ENCODE results near the gene DBR1.

The DBR1 gene

DNA sequence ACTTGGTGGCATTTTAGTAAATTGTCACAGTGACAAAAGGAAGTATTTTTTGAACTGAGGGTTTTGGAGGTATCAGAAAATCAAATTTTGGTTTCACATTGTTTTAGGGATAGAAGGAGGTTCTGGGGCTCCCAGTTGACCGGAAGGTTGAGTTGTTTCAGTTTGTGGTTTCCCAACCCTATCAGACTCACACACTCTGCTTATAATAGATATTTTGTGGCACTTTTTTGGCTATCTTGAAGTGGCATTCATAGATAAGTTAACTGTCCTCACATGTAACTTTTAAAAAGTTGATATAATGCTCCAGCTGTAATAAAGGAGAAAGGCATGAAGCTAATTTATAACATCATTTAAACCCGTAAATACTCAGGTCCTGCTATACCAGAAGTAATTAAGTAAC, 25.1 kb upstream of the DBR1 start:
- TF ChIP-seq, protein P1, sequence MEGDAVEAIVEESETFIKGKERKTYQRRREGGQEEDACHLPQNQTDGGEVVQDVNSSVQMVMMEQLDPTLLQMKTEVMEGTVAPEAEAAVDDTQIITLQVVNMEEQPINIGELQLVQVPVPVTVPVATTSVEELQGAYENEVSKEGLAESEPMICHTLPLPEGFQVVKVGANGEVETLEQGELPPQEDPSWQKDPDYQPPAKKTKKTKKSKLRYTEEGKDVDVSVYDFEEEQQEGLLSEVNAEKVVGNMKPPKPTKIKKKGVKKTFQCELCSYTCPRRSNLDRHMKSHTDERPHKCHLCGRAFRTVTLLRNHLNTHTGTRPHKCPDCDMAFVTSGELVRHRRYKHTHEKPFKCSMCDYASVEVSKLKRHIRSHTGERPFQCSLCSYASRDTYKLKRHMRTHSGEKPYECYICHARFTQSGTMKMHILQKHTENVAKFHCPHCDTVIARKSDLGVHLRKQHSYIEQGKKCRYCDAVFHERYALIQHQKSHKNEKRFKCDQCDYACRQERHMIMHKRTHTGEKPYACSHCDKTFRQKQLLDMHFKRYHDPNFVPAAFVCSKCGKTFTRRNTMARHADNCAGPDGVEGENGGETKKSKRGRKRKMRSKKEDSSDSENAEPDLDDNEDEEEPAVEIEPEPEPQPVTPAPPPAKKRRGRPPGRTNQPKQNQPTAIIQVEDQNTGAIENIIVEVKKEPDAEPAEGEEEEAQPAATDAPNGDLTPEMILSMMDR (IDR thresholded peaks at IDR 0.05; ENCODE audit: insufficient read depth, missing control alignments) = no peak
- FAIRE-seq (no peak), DNase-seq (ENCODE audit: insufficient read length, low spot score) (no peak)

DNA sequence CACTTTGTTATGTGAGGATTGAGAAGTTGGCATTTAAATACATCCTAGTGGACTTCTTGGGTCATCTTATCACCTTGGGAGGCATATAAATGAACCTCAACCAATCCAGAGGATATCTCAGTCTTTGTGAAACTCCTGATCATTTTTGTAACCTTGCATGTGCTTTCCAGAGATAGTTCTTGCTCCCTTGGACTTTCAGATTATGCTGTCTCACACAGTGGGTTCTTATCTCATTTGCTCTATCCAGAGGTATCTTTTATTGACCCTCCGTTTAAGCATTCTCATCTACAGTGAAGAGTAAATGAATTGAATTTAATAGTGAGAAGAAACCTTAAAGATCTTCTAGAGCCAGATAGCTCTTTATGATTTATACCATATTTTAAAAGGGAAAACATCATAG, 22.8 kb upstream of the DBR1 start:
- TF ChIP-seq, protein P1 (IDR thresholded peaks at IDR 0.05; ENCODE audit: insufficient read depth, missing control alignments) = no peak
- DNase-seq (ENCODE audit: insufficient read length, low spot score) (no peak), FAIRE-seq (no peak)

DNA sequence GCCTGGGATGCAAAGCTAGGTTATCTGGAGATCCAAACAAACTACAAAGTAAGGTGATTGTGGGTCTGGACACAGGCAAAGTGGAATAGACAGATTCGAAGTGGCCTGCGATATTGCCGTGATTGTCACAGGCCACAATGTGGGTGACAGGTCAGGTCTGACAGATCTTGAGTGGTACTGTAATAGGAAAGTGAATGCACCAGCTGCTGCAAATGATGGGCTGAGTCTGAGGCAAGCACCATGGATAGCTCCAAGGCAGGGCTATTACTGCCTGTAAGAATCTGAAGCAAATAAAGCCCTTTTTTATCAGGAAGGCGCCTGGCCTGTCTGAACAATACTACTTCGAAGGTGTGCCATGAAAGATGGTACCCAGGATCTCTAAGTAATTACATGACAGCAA, 22.3 kb upstream of the DBR1 start:
- DNase-seq (ENCODE audit: insufficient read length, low spot score) (no peak), FAIRE-seq (no peak)
- TF ChIP-seq, protein P1 (IDR thresholded peaks at IDR 0.05; ENCODE audit: insufficient read depth, missing control alignments) = no peak

DNA sequence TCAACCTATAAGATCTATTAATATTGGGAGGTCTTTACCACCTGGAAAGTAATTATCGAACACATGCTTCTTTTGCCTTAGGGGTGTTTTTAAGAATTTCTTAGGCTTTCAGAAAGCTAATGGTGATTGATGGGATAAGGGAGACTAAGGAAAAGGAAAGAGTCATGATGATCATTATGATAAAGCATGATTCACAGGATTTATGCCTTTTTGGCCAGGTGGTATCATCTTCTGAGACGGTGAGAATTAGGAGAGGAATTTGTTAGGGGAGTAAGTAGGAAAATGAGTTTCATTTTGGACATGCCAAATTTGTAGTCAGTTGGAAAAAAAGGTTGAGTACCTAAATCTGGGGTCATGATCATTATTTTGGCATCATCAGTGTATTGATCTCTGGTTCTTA, 21.3 kb upstream of the DBR1 start:
- no peak for FAIRE-seq
- no peak for DNase-seq (ENCODE audit: insufficient read length, low spot score)
- TF ChIP-seq, protein P1 (IDR thresholded peaks at IDR 0.05; ENCODE audit: insufficient read depth, missing control alignments) = no peak

DNA sequence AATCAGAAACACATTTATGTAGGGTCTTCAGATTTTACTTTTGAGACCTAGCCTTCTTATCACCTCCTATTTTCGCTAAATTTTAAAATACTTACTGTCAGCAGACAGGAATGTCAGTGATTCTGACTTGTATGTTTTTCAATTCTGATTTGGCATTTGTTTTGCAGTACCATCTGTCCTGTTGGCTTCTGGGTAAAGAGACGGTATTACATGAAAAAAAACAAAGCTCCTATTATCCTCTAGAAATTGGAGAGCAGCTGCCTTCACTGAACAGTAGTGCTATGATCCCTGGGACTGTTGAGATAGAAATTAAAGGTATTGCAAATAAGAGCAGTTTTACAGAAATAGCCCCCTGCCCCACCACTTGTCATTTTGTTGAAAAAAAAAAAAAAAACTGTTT, 20.8 kb upstream of the DBR1 start:
- no peak for DNase-seq (ENCODE audit: insufficient read length, low spot score)
- peak; percentile 61 for FAIRE-seq
- TF ChIP-seq, protein P1 (IDR thresholded peaks at IDR 0.05; ENCODE audit: insufficient read depth, missing control alignments) = no peak

DNA sequence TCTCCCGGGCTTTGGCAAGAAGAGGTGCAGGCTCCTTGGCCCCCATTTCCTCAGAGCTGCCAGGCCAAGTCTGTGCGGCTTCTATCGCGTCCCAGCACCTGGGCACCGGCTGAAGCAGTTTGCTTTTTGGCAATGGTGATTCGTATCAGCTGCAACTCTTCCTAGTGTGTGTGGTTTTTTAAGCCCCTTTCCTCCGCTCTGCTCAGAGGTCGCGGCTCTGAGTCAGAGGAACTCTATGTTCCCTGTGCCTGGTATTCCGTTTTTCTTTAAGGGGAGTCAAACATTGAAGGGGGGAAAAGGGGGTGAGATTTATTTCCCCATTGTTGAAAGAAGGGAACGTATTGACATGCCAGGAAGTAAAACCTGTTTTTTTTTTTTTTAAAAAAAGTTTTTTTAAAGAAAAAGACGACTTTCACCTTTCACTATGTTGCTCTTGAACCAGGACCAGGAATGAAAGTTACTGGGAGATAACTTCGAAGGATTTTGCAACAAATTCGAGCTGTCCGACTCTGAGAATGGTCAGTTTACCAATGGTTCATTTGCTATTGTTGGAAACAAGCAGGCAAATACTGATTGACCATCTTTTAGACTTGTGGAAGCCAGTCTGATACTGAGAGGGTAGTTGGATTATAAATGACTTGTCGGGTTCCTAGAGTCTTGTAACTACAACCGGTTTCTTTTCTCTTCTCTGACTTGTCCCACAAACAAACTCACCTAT, 13.5 kb upstream of the DBR1 start:
- TF ChIP-seq, protein P1 (IDR thresholded peaks at IDR 0.05; ENCODE audit: insufficient read depth, missing control alignments) = no peak
- DNase-seq (ENCODE audit: insufficient read length, low spot score) (no peak), FAIRE-seq (no peak)

DNA sequence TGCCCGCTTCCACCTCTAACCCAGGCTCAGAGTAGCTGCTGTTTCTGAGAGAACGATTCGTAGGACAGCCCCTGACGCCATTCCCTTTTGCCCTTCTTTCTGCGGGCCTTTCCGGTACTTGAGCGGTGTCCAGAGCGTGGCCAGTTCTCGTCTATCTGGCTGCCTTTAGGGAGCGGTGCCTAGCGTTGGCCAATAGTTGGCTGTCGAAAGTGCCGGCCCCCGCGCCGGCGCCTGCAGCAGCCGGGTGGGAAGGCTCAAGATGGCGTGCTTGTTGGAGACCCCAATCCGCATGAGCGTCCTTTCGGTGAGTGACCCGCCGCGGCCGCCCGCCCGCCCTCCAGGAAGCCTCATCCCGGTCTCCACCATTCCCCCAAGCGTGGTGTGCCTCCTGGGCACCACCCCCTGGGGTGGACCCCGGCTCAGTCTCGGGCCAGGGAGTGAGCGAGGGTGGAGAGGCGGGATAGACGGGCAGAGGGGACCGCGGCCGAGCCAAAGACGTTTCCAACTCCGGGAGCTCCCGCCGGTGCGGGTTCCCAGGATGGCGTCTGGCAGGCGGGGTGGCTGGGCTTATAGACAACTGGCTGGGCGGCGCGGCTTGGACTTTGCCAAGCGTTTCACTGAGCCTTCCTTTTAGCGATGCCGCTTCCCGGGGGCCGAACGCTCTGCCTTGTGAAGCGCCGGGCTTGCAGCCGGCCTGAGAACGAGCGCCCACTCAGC, 12.7 kb upstream of the DBR1 start, which contains the start of gene ARMC8:
Gene ARMC8 (plus strand): TSS at position 6 of the 717 bp plus-strand sequence. CDS start 254 bp downstream, at position 260.
- TF ChIP-seq, protein P1 (IDR thresholded peaks at IDR 0.05; ENCODE audit: insufficient read depth, missing control alignments) = no peak
- FAIRE-seq (no peak), DNase-seq (ENCODE audit: insufficient read length, low spot score) (peak; percentile 95)

Measured in D721Med (cell line).